Epithelial cell of proximal tubule (primary cell): ENCODE data around the gene ERBB3. TPM values are rescaled to one million over a fixed set of nuclear protein-coding genes. Genes with fewer than 3 reads are reported as not detected.
"Not testable (repeated sequence)": the region's sequence is repeated elsewhere in the genome, so short reads cannot be mapped to it uniquely, and the experiment has no call there.

ENCODE experiments used
- DNase-seq: peaks from one replicate; pipeline ENCODE4 v3.0.0-alpha.2; 2011; ENCODE audit warnings: low read depth
- H3K4me3 ChIP-seq: 2 replicates; pipeline ENCODE4 v1.5.1; 2011; ENCODE audit warnings: low read depth, mild to moderate bottlenecking, low read length
- CTCF ChIP-seq: conservative IDR thresholded peaks from 2 replicates; pipeline ENCODE4 v1.5.1; 2012; ENCODE audit warnings: low read depth, mild to moderate bottlenecking, low read length
- total RNA-seq: library from RNA; depleted of rRNA; stranded (reverse); fragments of >200 nt; gene quantifications from 2 replicates; pipeline ENCODE4 v1.2.3, GENCODE V29; 2015

ERBB3 gene
- total RNA-seq, 1 donor from 2014 or later = 24.2 TPM

GRCh38 chr12:56110571-56110970 is 30.6 kb downstream of the ERBB3 start:
- DNase-seq = no peak
- TF ChIP-seq CTCF = no peak
- no peak overlapping the region for H3K4me3 ChIP-seq

- DNase-seq = no peak
- H3K4me3 ChIP-seq = no peak overlapping the region
- TF ChIP-seq CTCF = no peak
Measured at GRCh38 chr12:56114084-56114483, 34.1 kb downstream of the ERBB3 start.

- no peak for DNase-seq
- TF ChIP-seq CTCF = no peak
- H3K4me3 ChIP-seq = peak overlapping the region; percentile 73
Measured at GRCh38 chr12:56115329-56115728, 35.4 kb downstream of the ERBB3 start.

GRCh38 chr12:56116267-56117081 is 36.5 kb downstream of the ERBB3 start, which contains the start of gene RPL41:
TSS of gene RPL41 (plus strand) at chr12:56116633.
- peak; percentile 77 for DNase-seq
- TF ChIP-seq CTCF = no peak
- peak within 1 kb of the TSS; percentile 73 for H3K4me3 ChIP-seq

GRCh38 chr12:56117082-56117706 is 37.2 kb downstream of the ERBB3 start:
- not testable (repeated sequence) for DNase-seq
- H3K4me3 ChIP-seq = peak overlapping the region; percentile 73

GRCh38 chr12:56117778-56118687 is 38.1 kb downstream of the ERBB3 start, which contains the start of gene ZC3H10:
TSS of gene ZC3H10 (plus strand) at chr12:56118266. CDS start at chr12:56120563, 2,297 bp downstream.
- peak within 1 kb of the TSS; percentile 73 for H3K4me3 ChIP-seq
- TF ChIP-seq CTCF = peak; percentile 51
- DNase-seq = peak; percentile 93

- DNase-seq = no peak
- no peak for TF ChIP-seq CTCF
- H3K4me3 ChIP-seq = peak overlapping the region; percentile 73
Measured at GRCh38 chr12:56118688-56119357, 38.9 kb downstream of the ERBB3 start.
